ENCODE measurements around the gene DCUN1D4. TPM values are rescaled to one million over a fixed set of nuclear protein-coding genes. Genes with fewer than 3 reads are reported as not detected.

Gene DCUN1D4
- 43.4 TPM for total RNA-seq
- long read RNA-seq, full-length matches to known transcripts, result 34 of 42 reads
- long read RNA-seq, partial matches to known transcripts, result 1 of 42 reads
- long read RNA-seq, other reads (novel, unspliced or antisense), result 7 of 42 reads

DNA sequence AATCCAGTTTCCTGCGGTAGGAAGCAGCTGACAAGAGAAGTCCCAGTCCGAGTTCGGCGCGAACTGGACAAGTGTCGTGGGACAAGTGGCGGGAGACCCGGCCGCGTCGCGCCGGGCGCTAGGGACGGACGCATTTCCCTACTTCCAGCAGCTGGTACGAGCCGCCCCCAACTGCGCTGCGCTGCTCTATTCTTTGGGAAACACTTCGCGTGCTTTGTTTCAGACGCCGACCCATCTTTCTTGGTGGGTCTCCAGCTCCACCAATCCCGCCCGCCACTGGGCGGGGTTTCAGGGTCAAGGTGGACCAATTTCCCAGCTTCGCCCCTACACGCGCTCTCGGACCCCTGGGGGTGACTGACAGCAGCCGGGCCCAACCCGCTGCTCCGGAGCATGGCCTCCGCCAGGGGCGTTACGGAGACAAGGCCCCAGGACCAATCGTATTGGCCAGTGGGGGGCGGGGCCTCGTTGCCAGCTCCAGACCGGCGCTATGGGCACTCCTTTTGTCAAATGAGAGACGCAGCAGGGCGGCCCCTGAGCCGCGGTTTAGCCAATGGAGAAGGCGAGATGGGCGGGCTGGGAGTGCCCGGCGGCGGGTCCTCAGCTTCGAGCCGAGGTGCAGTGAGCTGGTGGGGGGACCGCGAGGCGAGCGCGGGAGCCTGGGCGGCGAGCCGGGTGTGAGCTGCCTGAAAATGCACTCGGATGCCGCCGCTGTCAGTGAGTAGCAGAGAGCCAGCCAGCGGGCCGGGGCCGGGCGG, at the start of gene DCUN1D4:
TSS of gene DCUN1D4 (plus strand) at position 600 of the 755 bp plus-strand sequence. CDS start at position 690, 90 bp downstream.
- intact Hi-C loops (cut with micrococcal nuclease), result no loop called here
- ATAC-seq (peak; percentile 91), DNase-seq (peak; percentile 100)

GRCh38 chr4:51820443-51821234, 22.3 kb upstream of the DCUN1D4 start:
- no peak for ATAC-seq
- intact Hi-C loops (cut with micrococcal nuclease), result no loop called here
- DNase-seq, result no peak

GRCh38 chr4:51825341-51825740, 17.6 kb upstream of the DCUN1D4 start:
- ATAC-seq (no peak), DNase-seq (no peak)
- intact Hi-C loops (cut with micrococcal nuclease), result no loop called here

- intact Hi-C loops (cut with micrococcal nuclease), result no loop called here
- no peak for ATAC-seq
- no peak for DNase-seq
Measured at GRCh38 chr4:51830156-51830720, 12.7 kb upstream of the DCUN1D4 start.

- intact Hi-C loops (cut with micrococcal nuclease), result no loop called here
- DNase-seq (peak; percentile 77), ATAC-seq (peak; percentile 82)
Measured at GRCh38 chr4:51831133-51831532, 11.8 kb upstream of the DCUN1D4 start.

- ATAC-seq, result no peak
- DNase-seq, result no peak
- intact Hi-C loops (cut with micrococcal nuclease), result no loop called here
Measured at GRCh38 chr4:51833236-51833635, 9.7 kb upstream of the DCUN1D4 start.

DNA sequence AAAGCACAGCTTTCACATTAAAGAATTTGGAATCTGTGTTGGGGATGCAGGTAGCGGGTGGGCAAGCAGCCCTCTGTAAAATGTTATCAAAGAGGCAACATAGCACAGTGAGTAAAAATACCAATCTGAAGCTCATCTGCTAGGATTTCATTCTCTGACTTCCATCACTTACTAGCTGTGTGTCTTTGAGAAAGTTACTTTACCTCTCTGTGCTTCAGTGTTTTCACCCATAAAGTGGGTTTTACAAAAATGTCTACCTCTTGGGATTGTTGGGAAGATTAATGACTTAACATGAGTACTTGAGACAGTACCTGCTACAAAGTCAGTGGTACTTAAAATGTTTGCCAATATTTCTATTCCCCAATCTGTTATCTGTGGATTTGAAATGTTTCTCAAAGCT, 7.9 kb upstream of the DCUN1D4 start:
- intact Hi-C loops (cut with micrococcal nuclease), result no loop called here
- DNase-seq (no peak), ATAC-seq (no peak)

DNA sequence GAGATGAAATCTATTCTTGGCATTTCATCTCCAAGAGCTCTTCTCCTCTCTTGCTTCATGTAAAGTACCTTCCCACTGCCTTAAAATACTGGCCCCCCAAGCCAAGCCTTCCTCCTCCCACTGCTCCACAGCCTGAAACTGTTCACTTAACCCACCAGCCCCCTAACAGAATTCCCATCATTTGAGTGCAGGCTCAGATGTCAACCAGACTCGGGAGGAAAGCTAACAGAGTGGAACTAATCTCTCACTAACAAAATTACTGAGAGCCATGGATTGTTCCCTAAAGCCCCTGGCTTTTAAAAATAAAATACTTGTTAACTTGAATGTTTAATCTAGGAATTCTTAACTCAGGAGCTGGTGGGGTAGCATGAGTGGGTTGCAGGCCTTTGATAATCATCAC, 7.1 kb upstream of the DCUN1D4 start:
- ATAC-seq (no peak), DNase-seq (no peak)
- intact Hi-C loops (cut with micrococcal nuclease), result no loop called here

- intact Hi-C loops (cut with micrococcal nuclease), result no loop called here
- no peak for ATAC-seq
Measured at GRCh38 chr4:51836549-51836948, 6.4 kb upstream of the DCUN1D4 start.

GRCh38 chr4:51840781-51841180, 2.2 kb upstream of the DCUN1D4 start:
- DNase-seq (no peak), ATAC-seq (no peak)
- intact Hi-C loops (cut with micrococcal nuclease), result no loop called here

More at GRCh38 chr4:51836549-51836948, 6.4 kb upstream of the DCUN1D4 start:
- no peak for DNase-seq

- ATAC-seq (no peak), DNase-seq (peak; percentile 32)
- intact Hi-C loops (cut with micrococcal nuclease), result no loop called here
Measured at GRCh38 chr4:51842167-51842553, 793 bp upstream of the DCUN1D4 start.

DNA sequence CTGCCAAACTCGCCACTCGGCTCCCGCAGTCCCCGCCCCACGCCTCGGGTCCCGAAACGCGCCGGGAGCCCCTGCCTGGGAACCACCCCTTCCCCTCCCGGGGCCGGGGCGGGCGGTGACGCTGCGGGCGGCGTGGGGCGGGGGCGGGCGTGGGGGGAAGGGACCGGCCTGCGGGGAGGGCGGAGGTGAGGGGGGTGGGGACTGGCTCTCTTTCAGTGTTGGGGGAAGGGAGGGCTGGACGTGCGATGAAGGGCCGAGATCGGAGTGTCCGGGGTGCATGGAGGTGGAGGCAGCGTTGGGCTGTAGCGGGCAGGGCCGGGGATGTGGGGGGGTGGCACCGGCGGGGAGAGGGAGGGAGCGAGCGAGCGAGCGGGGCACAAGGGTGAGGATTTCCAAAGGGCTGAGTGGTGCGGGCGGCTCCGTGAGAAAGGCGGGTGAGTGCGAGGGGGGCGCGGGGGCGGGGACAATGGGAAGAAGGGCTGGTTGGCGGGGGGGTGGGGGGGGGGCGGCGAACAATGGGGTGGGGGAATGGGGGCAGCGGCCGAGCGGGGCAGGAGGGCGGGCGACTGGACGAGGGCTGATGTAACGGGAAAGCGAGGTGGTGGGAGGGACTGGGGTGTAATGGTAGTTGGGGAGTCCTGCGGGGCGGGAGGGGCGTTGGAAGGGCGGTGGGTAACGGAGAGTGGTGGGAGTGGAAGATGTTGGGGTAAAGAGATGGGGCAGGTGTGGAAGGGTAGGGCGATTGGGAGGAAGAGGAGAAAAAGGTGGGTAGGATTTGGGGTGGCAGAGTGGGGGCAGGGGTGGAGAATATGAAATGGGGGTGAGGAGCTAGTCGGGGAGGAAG, 578 bp downstream of the DCUN1D4 start:
- intact Hi-C loops (cut with micrococcal nuclease), result no loop called here
- DNase-seq (peak; percentile 78), ATAC-seq (peak; percentile 68)

- ATAC-seq, result peak; percentile 73
- intact Hi-C loops (cut with micrococcal nuclease), result no loop called here
- peak; percentile 96 for DNase-seq
Measured at GRCh38 chr4:51844153-51845054, 1.5 kb downstream of the DCUN1D4 start.

DNA sequence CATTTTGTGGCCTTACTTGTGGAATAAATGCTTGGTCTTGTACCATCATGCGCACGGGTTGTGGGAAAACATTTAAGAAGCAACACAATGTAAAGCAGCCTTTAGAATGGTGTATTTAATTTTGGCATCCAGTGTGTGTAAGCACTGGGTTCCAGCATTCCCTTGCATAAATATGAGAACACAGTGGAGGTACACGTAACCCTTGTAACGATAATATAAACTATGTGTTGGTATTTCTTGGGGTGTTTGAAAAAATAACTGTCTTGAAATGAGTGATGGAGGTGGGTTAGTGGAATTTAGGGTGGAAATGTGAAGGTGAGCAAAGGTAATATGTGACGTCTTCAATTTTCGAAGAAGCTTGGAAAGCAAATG, 2.1 kb downstream of the DCUN1D4 start:
- ATAC-seq, result no peak
- intact Hi-C loops (cut with micrococcal nuclease), result no loop called here

DNA sequence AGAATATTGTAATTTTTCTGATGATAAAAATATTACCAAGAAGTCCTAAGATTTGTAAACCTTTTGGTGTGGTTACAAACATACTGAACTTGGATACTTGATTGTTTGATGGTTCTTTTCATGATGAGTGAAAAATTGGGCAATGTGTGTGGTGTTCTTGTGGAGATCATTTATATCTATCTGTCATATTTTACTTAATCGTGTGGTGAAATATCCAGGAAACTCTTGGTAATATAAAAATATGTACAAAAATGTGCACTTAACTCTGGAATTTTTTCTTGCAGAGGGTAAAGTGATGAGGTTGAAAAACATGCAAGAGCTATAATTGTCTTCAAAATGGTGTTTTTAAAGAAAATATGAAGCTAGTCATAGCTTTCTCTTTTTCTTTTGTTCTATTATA, 2.8 kb downstream of the DCUN1D4 start:
- ATAC-seq, result no peak
- DNase-seq, result no peak
- intact Hi-C loops (cut with micrococcal nuclease), result no loop called here

More for the DNA sequence above, 2.1 kb downstream of the DCUN1D4 start:
- no peak for DNase-seq

DNA sequence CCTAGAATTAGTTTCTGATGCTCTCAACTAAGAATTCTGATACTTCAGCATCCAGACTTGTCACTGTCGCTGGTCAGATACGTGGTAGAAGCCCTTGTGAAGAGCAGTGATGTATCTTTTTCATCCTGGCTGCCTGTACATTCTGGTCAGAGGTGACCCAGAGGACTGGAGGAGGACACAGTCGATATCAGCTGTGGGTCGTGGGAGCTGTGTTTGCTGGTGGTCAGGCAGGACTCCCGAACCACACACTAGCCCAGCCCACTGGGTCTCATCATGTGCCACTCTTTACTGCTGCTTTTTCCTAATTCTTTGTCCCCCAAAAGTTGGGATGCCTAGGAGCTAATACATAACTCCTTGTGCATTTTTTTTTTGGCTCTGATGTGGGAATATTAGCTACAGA, 6.5 kb downstream of the DCUN1D4 start:
- intact Hi-C loops (cut with micrococcal nuclease), result no loop called here
- DNase-seq, result no peak

GRCh38 chr4:51850294-51850693, 7.3 kb downstream of the DCUN1D4 start:
- intact Hi-C loops (cut with micrococcal nuclease), result no loop called here
- DNase-seq, result no peak
- no peak for ATAC-seq

More for the DNA sequence above, 6.5 kb downstream of the DCUN1D4 start:
- no peak for ATAC-seq
